K562 (cell line): ENCODE data around the gene PRUNE1. TPM values are rescaled to one million over a fixed set of nuclear protein-coding genes. Genes with fewer than 3 reads are reported as not detected.

Source experiments
- CSDE1 ChIP-seq, 2 experiments: fragments of 450-650 bp; IDR thresholded peaks; 2 replicates each; pipeline ENCODE4 v1.6.1; 2016; ENCODE audit warnings: mild to moderate bottlenecking in 1 of 2
- GTF2A2 ChIP-seq: IDR thresholded peaks from 2 replicates; pipeline ENCODE4 v1.6.1; 2016; ENCODE audit warnings: mild to moderate bottlenecking, missing genetic modification characterization, missing compliant biosample characterization
- MEIS2 ChIP-seq: fragments of 450-650 bp; IDR thresholded peaks from 2 replicates; pipeline ENCODE4 v1.6.1; 2014; ENCODE audit warnings: mild to moderate bottlenecking; ENCODE audit not compliant: partially characterized antibody
- RBM25 ChIP-seq: fragments of 200-400 bp; formaldehyde crosslinking; IDR thresholded peaks from 2 replicates; pipeline ENCODE4 v1.6.1; 2018; ENCODE audit warnings: low read length, low read depth, moderate library complexity; ENCODE audit not compliant: severe bottlenecking
- SNAPC5 ChIP-seq: fragments of 250-450 bp; sonication (Bioruptor Pico); IDR thresholded peaks from 2 replicates; pipeline ENCODE4 v1.8.0; 2021; ENCODE audit warnings: moderate library complexity, mild to moderate bottlenecking, inconsistent platforms
- TEAD1 ChIP-seq, 2 experiments: fragments of 450-650 bp in 1 of 2; sonication (generic) in 1 of 2; formaldehyde crosslinking; IDR thresholded peaks; 2 replicates each; pipeline versions ENCODE4 v1.4.0 to v1.8.0; 2020 to 2022; ENCODE audit warnings: mild to moderate bottlenecking in 2 of 2, missing genetic modification reagents in 1 of 2
- YY1 ChIP-seq, 3 experiments: IDR thresholded peaks; 2 replicates each; pipeline ENCODE4 v1.6.1; 2011; ENCODE audit warnings: low read length in 2 of 3, mild to moderate bottlenecking in 2 of 3, moderate library complexity in 2 of 3, borderline replicate concordance in 1 of 3, control low read depth in 1 of 3, low read depth in 1 of 3; ENCODE audit not compliant: insufficient read depth in 3 of 3, insufficient replicate concordance in 2 of 3, control insufficient read depth in 1 of 3, insufficient read length in 1 of 3; ENCODE audit errors: extremely low read depth in 1 of 3
- ZBTB2 ChIP-seq: fragments of 450-650 bp; IDR thresholded peaks from 2 replicates; pipeline ENCODE4 v1.6.1; 2016; ENCODE audit warnings: antibody characterized with exemption
- ZBTB8A ChIP-seq: fragments of 450-650 bp; IDR thresholded peaks from 2 replicates; pipeline ENCODE4 v1.6.1; 2018; ENCODE audit warnings: mild to moderate bottlenecking, moderate library complexity; ENCODE audit not compliant: partially characterized antibody
- ZFP1 ChIP-seq: fragments of 450-650 bp; formaldehyde crosslinking; IDR thresholded peaks from 2 replicates; pipeline ENCODE4 v1.4.0; 2020; ENCODE audit warnings: mild to moderate bottlenecking, mixed read lengths
- ZNF318 ChIP-seq, 2 experiments: fragments of 450-650 bp; IDR thresholded peaks; 2 replicates each; pipeline ENCODE4 v1.6.1; 2016; ENCODE audit warnings: mild to moderate bottlenecking in 2 of 2, borderline replicate concordance in 1 of 2, low read depth in 1 of 2, moderate library complexity in 1 of 2
- ZNF609 ChIP-seq: sonication (generic); formaldehyde crosslinking; IDR thresholded peaks from 2 replicates; pipeline ENCODE4 v1.8.1; 2023; ENCODE audit warnings: missing genetic modification reagents, mild to moderate bottlenecking, borderline replicate concordance
- polyA plus RNA-seq, 8 experiments: library from polyadenylated mRNA; depleted of rRNA in 4 of 8; stranded (reverse) in 5 of 8; unstranded in 3 of 8; fragments of >200 nt; fragmentation: Nextera tagmentation in 2 of 8; fragmentation: Illumina TruSeq in 1 of 8; extraction: Ambion mirVana in 2 of 8; extraction: Trizol in 1 of 8; gene quantifications; 2 replicates each; pipeline versions ENCODE4 v1.2.1 to v1.2.3, GENCODE V29; 2011 to 2014; ENCODE audit warnings: inconsistent platforms in 1 of 8, missing spikeins in 1 of 8
- total RNA-seq, 7 experiments: library from RNA; depleted of rRNA in 6 of 7; stranded (reverse); fragments of >200 nt in 6 of 7; fragmentation: Illumina TruSeq in 2 of 7; extraction: Trizol in 2 of 7; gene quantifications; 2 replicates each; pipeline versions ENCODE4 v1.2.1 to v1.2.3, GENCODE V29; 2011 to 2021; ENCODE audit warnings: low replicate concordance in 1 of 7

Gene PRUNE1
- total and polyA plus RNA-seq, 9 of the 15 experiments (the other 6 are each of a cell fraction or from before 2014, with no cell fraction given), result 16.7 to 48.3 (median 26.2) TPM

- TF ChIP-seq RBM25 (no peak), SNAPC5 (CRISPR knock-in tag) (no peak), ZBTB8A (no peak), MEIS2 (no peak), ZFP1 (CRISPR knock-in tag) (no peak), YY1 (IDR thresholded peaks at IDR 0.05; ENCODE audit: borderline replicate concordance in 1 of 3, control insufficient read depth in 1 of 3, extremely low read depth in 1 of 3, insufficient read depth in 3 of 3, insufficient read length in 1 of 3, insufficient replicate concordance in 2 of 3, low read depth in 1 of 3, low read length in 2 of 3) (no peak), GTF2A2 (tag) (no peak), TEAD1 (CRISPR knock-in tag; IDR thresholded peaks at IDR 0.05) (no peak), ZBTB2 (0 out of 2 replicates have a peak, but pooled peaks have one; percentile 2), ZNF318 (IDR thresholded peaks at IDR 0.05; ENCODE audit: borderline replicate concordance in 1 of 2, low read depth in 1 of 2) (no peak), CSDE1 (IDR thresholded peaks at IDR 0.05) (no peak), ZNF609 (0 out of 2 replicates have a peak, but pooled peaks have one; percentile 36)
These were observed 31.8 kb upstream of the PRUNE1 start (continued) for GRCh38 chr1:150976401-150976821.
